SU-DHL-6 (cell line): Measurements from ENCODE around the gene MACROH2A2.

Source experiments
- H2AFZ ChIP-seq: fragments of 200-600 bp; sonication (generic); 2 replicates; pipeline ENCODE4 v1.6.1; 2014; ENCODE audit warnings: low read depth, mild to moderate bottlenecking, moderate library complexity, mixed read lengths, antibody characterized with exemption, low read length; ENCODE audit not compliant: severe bottlenecking
- H3F3A ChIP-seq: fragments of 200-600 bp; shearing (Covaris generic); 2 replicates; pipeline ENCODE4 v1.6.0; 2016; ENCODE audit warnings: antibody characterized with exemption, mild to moderate bottlenecking; ENCODE audit not compliant: insufficient read depth
- H3K27ac ChIP-seq: fragments of 200-600 bp; sonication (generic); 2 replicates; pipeline ENCODE4 v1.5.1; 2016; ENCODE audit warnings: low read depth, mild to moderate bottlenecking, low read length, moderate library complexity, mixed read lengths
- H3K27me3 ChIP-seq: fragments of 200-600 bp; sonication (generic), shearing (Covaris generic); 2 replicates; pipeline ENCODE4 v1.6.0; 2014; ENCODE audit warnings: mild to moderate bottlenecking, low read length
- H3K36me3 ChIP-seq: fragments of 200-600 bp; sonication (generic); 2 replicates; pipeline ENCODE4 v1.6.1; 2014; ENCODE audit warnings: mild to moderate bottlenecking, low read length, mixed read lengths
- H3K4me2 ChIP-seq: fragments of 300-600, 200-600 bp; shearing (Covaris generic), sonication (generic); 2 replicates; pipeline ENCODE4 v1.6.0; 2014; ENCODE audit warnings: low read length, low read depth, mild to moderate bottlenecking; ENCODE audit not compliant: poor library complexity, severe bottlenecking
- H3K4me3 ChIP-seq: fragments of 200-600 bp; sonication (generic); 2 replicates; pipeline ENCODE4 v1.5.1; 2014; ENCODE audit warnings: antibody characterized with exemption, low read length, mild to moderate bottlenecking, mixed read lengths; ENCODE audit not compliant: insufficient read depth, poor library complexity, severe bottlenecking
- H3K79me2 ChIP-seq: fragments of 200-600 bp; sonication (generic); 2 replicates; pipeline ENCODE4 v1.6.1; 2014; ENCODE audit warnings: mild to moderate bottlenecking, low read length, moderate library complexity; ENCODE audit not compliant: insufficient read depth
- H3K9ac ChIP-seq: fragments of 200-600 bp; sonication (generic); 2 replicates; pipeline ENCODE4 v1.7.0; 2014; ENCODE audit warnings: mild to moderate bottlenecking, low read length
- H3K9me2 ChIP-seq: fragments of 200-600 bp; sonication (generic); replicated peaks from 2 replicates; pipeline ENCODE4 v1.6.1; 2014; ENCODE audit warnings: low read length; ENCODE audit not compliant: insufficient read depth
- H3K9me3 ChIP-seq: fragments of 200-600 bp; sonication (generic); 2 replicates; pipeline ENCODE4 v1.6.1; 2014; ENCODE audit warnings: low read length, mixed read lengths; ENCODE audit not compliant: insufficient read depth
- H4K20me1 ChIP-seq: fragments of 200-600 bp; sonication (generic); 2 replicates; pipeline ENCODE4 v1.6.1; 2014; ENCODE audit warnings: low read depth, mild to moderate bottlenecking, antibody characterized with exemption, low read length, moderate library complexity, mixed read lengths
- EZH2phosphoT487 ChIP-seq: fragments of 200-600 bp; sonication (generic), shearing (Covaris generic); conservative IDR thresholded peaks from 2 replicates; pipeline ENCODE4 v1.6.1; 2018; ENCODE audit warnings: mild to moderate bottlenecking, antibody characterized with exemption, low read length, moderate library complexity, mixed read lengths
- TF ChIP-seq, protein P1 (sequence below): fragments of 200-600 bp; sonication (generic); IDR thresholded peaks from one replicate; pipeline ENCODE4 v1.5.1; 2017; ENCODE audit warnings: antibody characterized with exemption, mild to moderate bottlenecking, low read length, moderate library complexity; ENCODE audit not compliant: insufficient read depth, poor library complexity, severe bottlenecking

MACROH2A2 gene

DNA sequence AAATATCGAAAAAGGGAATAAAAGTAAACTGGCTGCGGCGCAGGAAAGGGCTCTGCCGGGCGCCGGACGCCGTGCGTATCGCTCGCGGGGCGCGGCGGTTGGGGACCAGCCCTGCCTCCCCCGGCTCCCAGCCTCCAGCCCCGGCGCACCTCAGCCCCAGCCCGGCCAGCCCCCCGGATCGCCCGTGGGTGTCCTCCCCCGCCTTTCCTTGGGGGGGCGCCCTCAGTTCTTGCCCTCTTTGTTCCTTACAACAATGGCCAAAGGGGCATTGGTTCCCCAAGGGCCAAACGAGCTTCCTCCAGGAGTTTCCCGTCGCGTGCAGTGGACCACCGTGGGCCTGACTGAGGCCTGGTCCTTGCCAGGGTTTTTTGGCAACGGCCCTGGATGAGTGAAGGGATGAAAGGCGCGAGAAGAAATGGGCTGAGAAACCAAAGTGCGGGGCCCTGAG lies 1.2 kb downstream of the MACROH2A2 start:
- Histone ChIP-seq H3K9me3 (no peaks in the 10 kb centered on the region), H3F3A (no peaks in the 10 kb centered on the region), H3K4me3 (no peak overlapping the region), H3K27ac (no peak overlapping the region), H4K20me1 (no peaks in the 10 kb centered on the region), H3K4me2 (no peak overlapping the region), H3K79me2 (no peaks in the 10 kb centered on the region), H2AFZ (no peak overlapping the region), H3K9ac (no peak overlapping the region), H3K27me3 (no peaks in the 10 kb centered on the region), H3K36me3 (no peaks in the 10 kb centered on the region), H3K9me2 (no peaks in the 10 kb centered on the region)
- TF ChIP-seq, protein P1, sequence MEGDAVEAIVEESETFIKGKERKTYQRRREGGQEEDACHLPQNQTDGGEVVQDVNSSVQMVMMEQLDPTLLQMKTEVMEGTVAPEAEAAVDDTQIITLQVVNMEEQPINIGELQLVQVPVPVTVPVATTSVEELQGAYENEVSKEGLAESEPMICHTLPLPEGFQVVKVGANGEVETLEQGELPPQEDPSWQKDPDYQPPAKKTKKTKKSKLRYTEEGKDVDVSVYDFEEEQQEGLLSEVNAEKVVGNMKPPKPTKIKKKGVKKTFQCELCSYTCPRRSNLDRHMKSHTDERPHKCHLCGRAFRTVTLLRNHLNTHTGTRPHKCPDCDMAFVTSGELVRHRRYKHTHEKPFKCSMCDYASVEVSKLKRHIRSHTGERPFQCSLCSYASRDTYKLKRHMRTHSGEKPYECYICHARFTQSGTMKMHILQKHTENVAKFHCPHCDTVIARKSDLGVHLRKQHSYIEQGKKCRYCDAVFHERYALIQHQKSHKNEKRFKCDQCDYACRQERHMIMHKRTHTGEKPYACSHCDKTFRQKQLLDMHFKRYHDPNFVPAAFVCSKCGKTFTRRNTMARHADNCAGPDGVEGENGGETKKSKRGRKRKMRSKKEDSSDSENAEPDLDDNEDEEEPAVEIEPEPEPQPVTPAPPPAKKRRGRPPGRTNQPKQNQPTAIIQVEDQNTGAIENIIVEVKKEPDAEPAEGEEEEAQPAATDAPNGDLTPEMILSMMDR = no peak
- TF ChIP-seq EZH2phosphoT487 = no peak

GRCh38 chr10:70054902-70055301 lies 2.3 kb downstream of the MACROH2A2 start:
- no peaks in the 10 kb centered on the region for H3K27me3 ChIP-seq
- no peaks in the 10 kb centered on the region for H3K9me3 ChIP-seq
- H3K79me2 ChIP-seq = no peaks in the 10 kb centered on the region
- no peaks in the 10 kb centered on the region for H3K9me2 ChIP-seq
- no peak overlapping the region for H3K4me2 ChIP-seq
- no peaks in the 10 kb centered on the region for H4K20me1 ChIP-seq
- no peaks in the 10 kb centered on the region for H3F3A ChIP-seq
- no peaks in the 10 kb centered on the region for H3K36me3 ChIP-seq
- H2AFZ ChIP-seq = no peak overlapping the region
- TF ChIP-seq, protein P1 = no peak
- TF ChIP-seq EZH2phosphoT487 = no peak
- H3K4me3 ChIP-seq = no peak overlapping the region
- no peak overlapping the region for H3K27ac ChIP-seq
- H3K9ac ChIP-seq = no peak overlapping the region

- TF ChIP-seq, protein P1 = no peak
- no peak for TF ChIP-seq EZH2phosphoT487
- Histone ChIP-seq H3K9ac (no peak overlapping the region), H3K4me2 (no peak overlapping the region), H3K79me2 (no peaks in the 10 kb centered on the region), H3K36me3 (no peaks in the 10 kb centered on the region), H3K4me3 (no peak overlapping the region), H3K27me3 (no peaks in the 10 kb centered on the region), H3F3A (no peaks in the 10 kb centered on the region), H4K20me1 (no peaks in the 10 kb centered on the region), H3K9me3 (no peaks in the 10 kb centered on the region), H2AFZ (no peak overlapping the region), H3K9me2 (no peaks in the 10 kb centered on the region), H3K27ac (no peak overlapping the region)
Observed at GRCh38 chr10:70055550-70055949, 2.9 kb downstream of the MACROH2A2 start.

- no peaks in the 10 kb centered on the region for H3K27me3 ChIP-seq
- no peak overlapping the region for H3K27ac ChIP-seq
- H3K9me3 ChIP-seq = no peaks in the 10 kb centered on the region
- no peak overlapping the region for H3K4me2 ChIP-seq
- no peaks in the 10 kb centered on the region for H3K36me3 ChIP-seq
- H4K20me1 ChIP-seq = no peaks in the 10 kb centered on the region
- no peak overlapping the region for H3K9ac ChIP-seq
- no peak overlapping the region for H2AFZ ChIP-seq
- no peaks in the 10 kb centered on the region for H3K9me2 ChIP-seq
- no peak for TF ChIP-seq EZH2phosphoT487
- TF ChIP-seq, protein P1 = no peak
- H3K4me3 ChIP-seq = no peak overlapping the region
- H3K79me2 ChIP-seq = no peaks in the 10 kb centered on the region
- no peaks in the 10 kb centered on the region for H3F3A ChIP-seq
Observed at GRCh38 chr10:70057306-70057705, 4.7 kb downstream of the MACROH2A2 start.
